GM21529 (cell line): ENCODE measurements around the gene SLIT2.

Experiments used
- ATAC-seq: cut with Tn5 transposase; IDR thresholded peaks from one replicate; pipeline ENCODE4 v1.9.1; 2021; ENCODE audit not compliant: unreplicated experiment

SLIT2 gene

GRCh38 chr4:20298986-20299385 is 47.3 kb downstream of the SLIT2 start:
- no peak for ATAC-seq

GRCh38 chr4:20299515-20299914 is 47.8 kb downstream of the SLIT2 start:
- no peak for ATAC-seq

GRCh38 chr4:20301161-20301560 is 49.5 kb downstream of the SLIT2 start:
- ATAC-seq: no peak
